H9 (cell line): ENCODE measurements around the gene RNLS. TPM values are rescaled to one million over a fixed set of nuclear protein-coding genes. Genes with fewer than 3 reads are reported as not detected.

Experiments
- DNase-seq: peaks from one replicate; pipeline ENCODE4 v3.0.0-alpha.2; 2017
- H2AFZ ChIP-seq: one replicate; pipeline ENCODE4 v1.6.1; 2013; ENCODE audit warnings: mild to moderate bottlenecking, low read length, control low read depth, moderate library complexity
- H2AK5ac ChIP-seq: 2 replicates; pipeline ENCODE4 v1.6.1; 2013; ENCODE audit warnings: low read length, control low read depth, mixed read lengths; ENCODE audit not compliant: insufficient read length
- H2BK120ac ChIP-seq: one replicate; pipeline ENCODE4 v1.6.1; 2013; ENCODE audit warnings: low read depth, mild to moderate bottlenecking, low read length, control low read depth, inconsistent platforms; ENCODE audit not compliant: poor library complexity, severe bottlenecking
- H2BK12ac ChIP-seq: 2 replicates; pipeline ENCODE4 v1.6.1; 2013; ENCODE audit warnings: low read length, control low read depth, mixed read lengths, low read depth; ENCODE audit not compliant: insufficient read length
- H2BK15ac ChIP-seq: 2 replicates; pipeline ENCODE4 v1.6.1; 2013; ENCODE audit warnings: low read depth, low read length, control low read depth
- H2BK20ac ChIP-seq: one replicate; pipeline ENCODE4 v1.6.1; 2013; ENCODE audit warnings: low read depth, mild to moderate bottlenecking, low read length, control low read depth, inconsistent platforms; ENCODE audit not compliant: poor library complexity, severe bottlenecking
- H2BK5ac ChIP-seq: 2 replicates; pipeline ENCODE4 v1.6.1; 2013; ENCODE audit warnings: low read length, control low read depth, mixed read lengths; ENCODE audit not compliant: insufficient read length
- H3K14ac ChIP-seq: 2 replicates; pipeline ENCODE4 v1.6.1; 2013; ENCODE audit warnings: low read length, control low read depth; ENCODE audit not compliant: insufficient read depth
- H3K18ac ChIP-seq: 2 replicates; pipeline ENCODE4 v1.6.1; 2013; ENCODE audit warnings: low read depth, mild to moderate bottlenecking, mixed read lengths, low read length, control low read depth; ENCODE audit not compliant: insufficient read length
- H3K23ac ChIP-seq: 2 replicates; pipeline ENCODE4 v1.6.1; 2013; ENCODE audit warnings: low read length, control low read depth, mixed read lengths, low read depth; ENCODE audit not compliant: insufficient read length
- H3K23me2 ChIP-seq: 2 replicates; pipeline ENCODE4 v1.6.1; 2013; ENCODE audit warnings: low read depth, mild to moderate bottlenecking, mixed read lengths, low read length, control low read depth; ENCODE audit not compliant: insufficient read length, poor library complexity, severe bottlenecking
- H3K27ac ChIP-seq: 2 replicates; pipeline ENCODE4 v1.5.1; 2013; ENCODE audit warnings: low read length, control low read depth, mixed read lengths, low read depth; ENCODE audit not compliant: insufficient read length
- H3K27me3 ChIP-seq: 2 replicates; pipeline ENCODE4 v1.6.1; 2013; ENCODE audit warnings: low read length, control low read depth, inconsistent platforms; ENCODE audit not compliant: insufficient read depth
- H3K4ac ChIP-seq: 2 replicates; pipeline ENCODE4 v1.6.1; 2013; ENCODE audit warnings: low read depth, mild to moderate bottlenecking, control low read depth, inconsistent platforms, low read length, moderate library complexity
- H3K4me1 ChIP-seq: 2 replicates; pipeline ENCODE4 v1.6.1; 2013; ENCODE audit warnings: low read length, control low read depth, inconsistent platforms; ENCODE audit not compliant: insufficient read depth
- H3K4me2 ChIP-seq: 2 replicates; pipeline ENCODE4 v1.6.1; 2013; ENCODE audit warnings: low read length, control low read depth, mixed read lengths; ENCODE audit not compliant: insufficient read length, insufficient read depth
- H3K56ac ChIP-seq: 2 replicates; pipeline ENCODE4 v1.6.1; 2013; ENCODE audit warnings: low read depth, mild to moderate bottlenecking, mixed read lengths, low read length, control low read depth; ENCODE audit not compliant: insufficient read length
- H3K79me1 ChIP-seq: 2 replicates; pipeline ENCODE4 v1.6.1; 2013; ENCODE audit warnings: low read depth, mild to moderate bottlenecking, moderate library complexity, low read length, control low read depth, inconsistent platforms; ENCODE audit not compliant: insufficient read depth, poor library complexity, severe bottlenecking
- H3K79me2 ChIP-seq: 2 replicates; pipeline ENCODE4 v1.6.1; 2013; ENCODE audit warnings: low read length, control low read depth, inconsistent platforms; ENCODE audit not compliant: insufficient read depth
- H3K9ac ChIP-seq: 2 replicates; pipeline ENCODE4 v1.6.1; 2013; ENCODE audit warnings: low read length, control low read depth, mixed read lengths; ENCODE audit not compliant: insufficient read length; ENCODE audit errors: extremely low read depth
- H3K9me3 ChIP-seq: one replicate; pipeline ENCODE4 v1.6.1; 2013; ENCODE audit warnings: low read depth, low read length, inconsistent platforms; ENCODE audit not compliant: control insufficient read depth
- H3T11ph ChIP-seq: one replicate; pipeline ENCODE4 v1.6.1; 2013; ENCODE audit warnings: mild to moderate bottlenecking, low read length, control low read depth, inconsistent platforms
- H4K20me1 ChIP-seq: one replicate; pipeline ENCODE4 v1.6.1; 2013; ENCODE audit not compliant: control insufficient read depth, insufficient read length, insufficient read depth
- H4K5ac ChIP-seq: 2 replicates; pipeline ENCODE4 v1.6.1; 2013; ENCODE audit warnings: low read depth, mild to moderate bottlenecking, mixed read lengths, low read length, control low read depth; ENCODE audit not compliant: insufficient read length
- H4K8ac ChIP-seq: replicated peaks from 2 replicates; pipeline ENCODE4 v1.6.1; 2013; ENCODE audit warnings: low read length, control low read depth, mixed read lengths, low read depth; ENCODE audit not compliant: insufficient read length
- H4K91ac ChIP-seq: 2 replicates; pipeline ENCODE4 v1.6.1; 2013; ENCODE audit warnings: low read depth, mild to moderate bottlenecking, moderate library complexity, mixed read lengths, low read length, control low read depth; ENCODE audit not compliant: insufficient read length
- H3K27ac Mint-ChIP-seq, 3 experiments: 2 replicates in 2 of 3; 3 replicates in 1 of 3; pipeline ENCODE4 v1.8.0; 2020 to 2021; ENCODE audit warnings: mixed read lengths in 3 of 3, mild to moderate bottlenecking in 1 of 3, moderate library complexity in 1 of 3
- H3K27me3 Mint-ChIP-seq: 2 replicates; pipeline ENCODE4 v1.8.0; 2021; ENCODE audit warnings: low read depth, mild to moderate bottlenecking, moderate library complexity, mixed read lengths
- H3K36me3 Mint-ChIP-seq, 3 experiments: 2 replicates in 2 of 3; 3 replicates in 1 of 3; pipeline ENCODE4 v1.8.0; 2020 to 2021; ENCODE audit warnings: low read depth in 3 of 3, mixed read lengths in 3 of 3; ENCODE audit not compliant: insufficient read depth in 1 of 3
- H3K4me1 Mint-ChIP-seq, 2 experiments: 2 replicates each; pipeline ENCODE4 v1.8.0; 2020; ENCODE audit warnings: mixed read lengths in 2 of 2
- H3K4me3 Mint-ChIP-seq, 2 experiments: 2 replicates in 1 of 2; 3 replicates in 1 of 2; pipeline ENCODE4 v1.8.0; 2020 to 2021; ENCODE audit warnings: mild to moderate bottlenecking in 2 of 2, mixed read lengths in 2 of 2, moderate library complexity in 1 of 2
- H3K9me3 Mint-ChIP-seq, 2 experiments: 2 replicates in 1 of 2; 3 replicates in 1 of 2; pipeline ENCODE4 v1.8.0; 2020; ENCODE audit warnings: mild to moderate bottlenecking in 2 of 2, mixed read lengths in 2 of 2, moderate library complexity in 1 of 2
- WGBS: extraction: QIAGEN DNeasy Blood & Tissue Kit; methylation state at CpG from one replicate; pipeline ENCODE4 v1.1.7; 2013; ENCODE audit warnings: missing lambda C conversion rate, low lambda C conversion rate, mixed read lengths; ENCODE audit not compliant: insufficient read length; ENCODE audit errors: extremely low coverage; 5-methylcytosine and 5-hydroxymethylcytosine counted together
- total RNA-seq: library from RNA; stranded (reverse); gene quantifications from 2 replicates; pipeline ENCODE4 v1.2.1, GENCODE V29; 2021
- TF ChIP-seq, protein P1 (sequence below): fragments of 200-600 bp; sonication (generic); conservative IDR thresholded peaks from 3 replicates; pipeline ENCODE4 v1.8.0; 2021; ENCODE audit warnings: antibody characterized with exemption, mild to moderate bottlenecking

RNLS gene
- total RNA-seq, 1 experiment from 2014 or later: 7.5 TPM

GRCh38 chr10:88322324-88323063 lies 260.6 kb downstream of the RNLS start:
- H3K27ac ChIP-seq: no peak overlapping the region
- H2AK5ac ChIP-seq: no peak overlapping the region
- no peaks in the 10 kb centered on the region for H3K79me1 ChIP-seq
- H3K4me2 ChIP-seq: no peak overlapping the region
- no peak overlapping the region for H4K8ac ChIP-seq
- no peak overlapping the region for H2AFZ ChIP-seq
- H3K4ac ChIP-seq: no peak overlapping the region
- Mint-ChIP-seq H3K36me3 (peaks cover 3 to 18% (median 17%) of the 10 kb centered on the region in 3 experiments), H3K4me1 (no peaks in the 10 kb centered on the region), H3K4me3 (no peak overlapping the region), H3K27ac (no peak overlapping the region), H3K9me3 (peaks cover 20 to 28% of the 10 kb centered on the region in 2 experiments), H3K27me3 (no peaks in the 10 kb centered on the region)
- no peaks in the 10 kb centered on the region for H4K20me1 ChIP-seq
- H3K9me3 ChIP-seq: no peaks in the 10 kb centered on the region
- no peak overlapping the region for H4K5ac ChIP-seq
- H2BK20ac ChIP-seq: no peak overlapping the region
- DNase-seq: no peak
- H4K91ac ChIP-seq: no peak overlapping the region
- H3K18ac ChIP-seq: no peak overlapping the region
- H3K23me2 ChIP-seq: no peaks in the 10 kb centered on the region
- no peaks in the 10 kb centered on the region for H3K79me2 ChIP-seq
- H3T11ph ChIP-seq: no peak overlapping the region
- H2BK120ac ChIP-seq: no peak overlapping the region
- H3K14ac ChIP-seq: no peak overlapping the region
- H3K27me3 ChIP-seq: no peaks in the 10 kb centered on the region
- no peak overlapping the region for H2BK12ac ChIP-seq
- no peak overlapping the region for H3K56ac ChIP-seq
- H3K4me1 ChIP-seq: no peaks in the 10 kb centered on the region
- WGBS: no CpG with 5 or more reads among the region's 3 CpGs
- H2BK5ac ChIP-seq: no peak overlapping the region
- no peak overlapping the region for H3K9ac ChIP-seq
- TF ChIP-seq, protein P1, sequence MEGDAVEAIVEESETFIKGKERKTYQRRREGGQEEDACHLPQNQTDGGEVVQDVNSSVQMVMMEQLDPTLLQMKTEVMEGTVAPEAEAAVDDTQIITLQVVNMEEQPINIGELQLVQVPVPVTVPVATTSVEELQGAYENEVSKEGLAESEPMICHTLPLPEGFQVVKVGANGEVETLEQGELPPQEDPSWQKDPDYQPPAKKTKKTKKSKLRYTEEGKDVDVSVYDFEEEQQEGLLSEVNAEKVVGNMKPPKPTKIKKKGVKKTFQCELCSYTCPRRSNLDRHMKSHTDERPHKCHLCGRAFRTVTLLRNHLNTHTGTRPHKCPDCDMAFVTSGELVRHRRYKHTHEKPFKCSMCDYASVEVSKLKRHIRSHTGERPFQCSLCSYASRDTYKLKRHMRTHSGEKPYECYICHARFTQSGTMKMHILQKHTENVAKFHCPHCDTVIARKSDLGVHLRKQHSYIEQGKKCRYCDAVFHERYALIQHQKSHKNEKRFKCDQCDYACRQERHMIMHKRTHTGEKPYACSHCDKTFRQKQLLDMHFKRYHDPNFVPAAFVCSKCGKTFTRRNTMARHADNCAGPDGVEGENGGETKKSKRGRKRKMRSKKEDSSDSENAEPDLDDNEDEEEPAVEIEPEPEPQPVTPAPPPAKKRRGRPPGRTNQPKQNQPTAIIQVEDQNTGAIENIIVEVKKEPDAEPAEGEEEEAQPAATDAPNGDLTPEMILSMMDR: no peak
- H3K23ac ChIP-seq: no peak overlapping the region
- H2BK15ac ChIP-seq: no peak overlapping the region
